H9 (cell line): ENCODE measurements around the gene HP1BP3. TPM values are rescaled to one million over a fixed set of nuclear protein-coding genes. Genes with fewer than 3 reads are reported as not detected.

Experiments
- DNase-seq: peaks from one replicate; pipeline ENCODE4 v3.0.0-alpha.2; 2017
- H2AFZ ChIP-seq: one replicate; pipeline ENCODE4 v1.6.1; 2013; ENCODE audit warnings: mild to moderate bottlenecking, low read length, control low read depth, moderate library complexity
- H2AK5ac ChIP-seq: 2 replicates; pipeline ENCODE4 v1.6.1; 2013; ENCODE audit warnings: low read length, control low read depth, mixed read lengths; ENCODE audit not compliant: insufficient read length
- H2BK120ac ChIP-seq: one replicate; pipeline ENCODE4 v1.6.1; 2013; ENCODE audit warnings: low read depth, mild to moderate bottlenecking, low read length, control low read depth, inconsistent platforms; ENCODE audit not compliant: poor library complexity, severe bottlenecking
- H2BK12ac ChIP-seq: 2 replicates; pipeline ENCODE4 v1.6.1; 2013; ENCODE audit warnings: low read length, control low read depth, mixed read lengths, low read depth; ENCODE audit not compliant: insufficient read length
- H2BK15ac ChIP-seq: 2 replicates; pipeline ENCODE4 v1.6.1; 2013; ENCODE audit warnings: low read depth, low read length, control low read depth
- H2BK20ac ChIP-seq: one replicate; pipeline ENCODE4 v1.6.1; 2013; ENCODE audit warnings: low read depth, mild to moderate bottlenecking, low read length, control low read depth, inconsistent platforms; ENCODE audit not compliant: poor library complexity, severe bottlenecking
- H2BK5ac ChIP-seq: 2 replicates; pipeline ENCODE4 v1.6.1; 2013; ENCODE audit warnings: low read length, control low read depth, mixed read lengths; ENCODE audit not compliant: insufficient read length
- H3K14ac ChIP-seq: 2 replicates; pipeline ENCODE4 v1.6.1; 2013; ENCODE audit warnings: low read length, control low read depth; ENCODE audit not compliant: insufficient read depth
- H3K18ac ChIP-seq: 2 replicates; pipeline ENCODE4 v1.6.1; 2013; ENCODE audit warnings: low read depth, mild to moderate bottlenecking, mixed read lengths, low read length, control low read depth; ENCODE audit not compliant: insufficient read length
- H3K23ac ChIP-seq: 2 replicates; pipeline ENCODE4 v1.6.1; 2013; ENCODE audit warnings: low read length, control low read depth, mixed read lengths, low read depth; ENCODE audit not compliant: insufficient read length
- H3K23me2 ChIP-seq: 2 replicates; pipeline ENCODE4 v1.6.1; 2013; ENCODE audit warnings: low read depth, mild to moderate bottlenecking, mixed read lengths, low read length, control low read depth; ENCODE audit not compliant: insufficient read length, poor library complexity, severe bottlenecking
- H3K27ac ChIP-seq: 2 replicates; pipeline ENCODE4 v1.5.1; 2013; ENCODE audit warnings: low read length, control low read depth, mixed read lengths, low read depth; ENCODE audit not compliant: insufficient read length
- H3K27me3 ChIP-seq: 2 replicates; pipeline ENCODE4 v1.6.1; 2013; ENCODE audit warnings: low read length, control low read depth, inconsistent platforms; ENCODE audit not compliant: insufficient read depth
- H3K4ac ChIP-seq: 2 replicates; pipeline ENCODE4 v1.6.1; 2013; ENCODE audit warnings: low read depth, mild to moderate bottlenecking, control low read depth, inconsistent platforms, low read length, moderate library complexity
- H3K4me1 ChIP-seq: 2 replicates; pipeline ENCODE4 v1.6.1; 2013; ENCODE audit warnings: low read length, control low read depth, inconsistent platforms; ENCODE audit not compliant: insufficient read depth
- H3K4me2 ChIP-seq: 2 replicates; pipeline ENCODE4 v1.6.1; 2013; ENCODE audit warnings: low read length, control low read depth, mixed read lengths; ENCODE audit not compliant: insufficient read length, insufficient read depth
- H3K56ac ChIP-seq: 2 replicates; pipeline ENCODE4 v1.6.1; 2013; ENCODE audit warnings: low read depth, mild to moderate bottlenecking, mixed read lengths, low read length, control low read depth; ENCODE audit not compliant: insufficient read length
- H3K79me1 ChIP-seq: 2 replicates; pipeline ENCODE4 v1.6.1; 2013; ENCODE audit warnings: low read depth, mild to moderate bottlenecking, moderate library complexity, low read length, control low read depth, inconsistent platforms; ENCODE audit not compliant: insufficient read depth, poor library complexity, severe bottlenecking
- H3K79me2 ChIP-seq: 2 replicates; pipeline ENCODE4 v1.6.1; 2013; ENCODE audit warnings: low read length, control low read depth, inconsistent platforms; ENCODE audit not compliant: insufficient read depth
- H3K9ac ChIP-seq: 2 replicates; pipeline ENCODE4 v1.6.1; 2013; ENCODE audit warnings: low read length, control low read depth, mixed read lengths; ENCODE audit not compliant: insufficient read length; ENCODE audit errors: extremely low read depth
- H3K9me3 ChIP-seq: one replicate; pipeline ENCODE4 v1.6.1; 2013; ENCODE audit warnings: low read depth, low read length, inconsistent platforms; ENCODE audit not compliant: control insufficient read depth
- H3T11ph ChIP-seq: one replicate; pipeline ENCODE4 v1.6.1; 2013; ENCODE audit warnings: mild to moderate bottlenecking, low read length, control low read depth, inconsistent platforms
- H4K20me1 ChIP-seq: one replicate; pipeline ENCODE4 v1.6.1; 2013; ENCODE audit not compliant: control insufficient read depth, insufficient read length, insufficient read depth
- H4K5ac ChIP-seq: 2 replicates; pipeline ENCODE4 v1.6.1; 2013; ENCODE audit warnings: low read depth, mild to moderate bottlenecking, mixed read lengths, low read length, control low read depth; ENCODE audit not compliant: insufficient read length
- H4K8ac ChIP-seq: replicated peaks from 2 replicates; pipeline ENCODE4 v1.6.1; 2013; ENCODE audit warnings: low read length, control low read depth, mixed read lengths, low read depth; ENCODE audit not compliant: insufficient read length
- H4K91ac ChIP-seq: 2 replicates; pipeline ENCODE4 v1.6.1; 2013; ENCODE audit warnings: low read depth, mild to moderate bottlenecking, moderate library complexity, mixed read lengths, low read length, control low read depth; ENCODE audit not compliant: insufficient read length
- H3K27ac Mint-ChIP-seq, 3 experiments: 2 replicates in 2 of 3; 3 replicates in 1 of 3; pipeline ENCODE4 v1.8.0; 2020 to 2021; ENCODE audit warnings: mixed read lengths in 3 of 3, mild to moderate bottlenecking in 1 of 3, moderate library complexity in 1 of 3
- H3K27me3 Mint-ChIP-seq: 2 replicates; pipeline ENCODE4 v1.8.0; 2021; ENCODE audit warnings: low read depth, mild to moderate bottlenecking, moderate library complexity, mixed read lengths
- H3K36me3 Mint-ChIP-seq, 3 experiments: 2 replicates in 2 of 3; 3 replicates in 1 of 3; pipeline ENCODE4 v1.8.0; 2020 to 2021; ENCODE audit warnings: low read depth in 3 of 3, mixed read lengths in 3 of 3; ENCODE audit not compliant: insufficient read depth in 1 of 3
- H3K4me1 Mint-ChIP-seq, 2 experiments: 2 replicates each; pipeline ENCODE4 v1.8.0; 2020; ENCODE audit warnings: mixed read lengths in 2 of 2
- H3K4me3 Mint-ChIP-seq, 2 experiments: 2 replicates in 1 of 2; 3 replicates in 1 of 2; pipeline ENCODE4 v1.8.0; 2020 to 2021; ENCODE audit warnings: mild to moderate bottlenecking in 2 of 2, mixed read lengths in 2 of 2, moderate library complexity in 1 of 2
- H3K9me3 Mint-ChIP-seq, 2 experiments: 2 replicates in 1 of 2; 3 replicates in 1 of 2; pipeline ENCODE4 v1.8.0; 2020; ENCODE audit warnings: mild to moderate bottlenecking in 2 of 2, mixed read lengths in 2 of 2, moderate library complexity in 1 of 2
- CTCF ChIP-seq: fragments of 200-600 bp; sonication (generic); conservative IDR thresholded peaks from 3 replicates; pipeline ENCODE4 v1.8.0; 2021; ENCODE audit warnings: antibody characterized with exemption, mild to moderate bottlenecking
- WGBS: extraction: QIAGEN DNeasy Blood & Tissue Kit; methylation state at CpG from one replicate; pipeline ENCODE4 v1.1.7; 2013; ENCODE audit warnings: missing lambda C conversion rate, low lambda C conversion rate, mixed read lengths; ENCODE audit not compliant: insufficient read length; ENCODE audit errors: extremely low coverage; 5-methylcytosine and 5-hydroxymethylcytosine counted together
- total RNA-seq: library from RNA; stranded (reverse); gene quantifications from 2 replicates; pipeline ENCODE4 v1.2.1, GENCODE V29; 2021

The HP1BP3 gene
- total RNA-seq, 1 experiment from 2014 or later = 127 TPM

DNA sequence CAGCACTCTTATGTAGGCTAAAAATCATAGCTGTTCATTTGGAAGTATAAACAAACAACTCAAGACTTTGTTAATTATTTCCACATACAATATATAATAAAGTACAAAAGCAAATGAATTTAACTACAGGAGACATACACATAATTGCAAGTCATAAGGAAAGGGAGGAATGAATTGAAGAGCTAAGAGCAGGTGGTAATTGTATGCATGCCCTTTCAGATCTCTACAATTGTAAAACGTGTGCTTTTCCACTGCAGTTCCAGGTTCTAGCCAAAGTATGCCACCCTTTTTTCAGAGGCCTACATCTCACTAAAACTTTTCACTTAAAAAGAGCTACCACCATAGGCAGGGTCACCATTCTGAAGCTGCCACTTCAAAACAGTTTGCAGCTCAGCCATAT lies 42.8 kb upstream of the HP1BP3 start:
- Histone ChIP-seq H3K4me1 (no peaks in the 10 kb centered on the region), H2BK5ac (no peak overlapping the region), H2BK120ac (no peak overlapping the region), H3K14ac (no peak overlapping the region), H3T11ph (no peak overlapping the region), H3K23ac (no peak overlapping the region), H4K20me1 (no peaks in the 10 kb centered on the region), H2BK15ac (no peak overlapping the region), H2BK20ac (no peak overlapping the region), H4K5ac (no peak overlapping the region), H3K79me1 (no peaks in the 10 kb centered on the region), H3K4me2 (no peak overlapping the region), H3K27ac (no peak overlapping the region), H3K18ac (no peak overlapping the region), H4K8ac (no peak overlapping the region), H3K56ac (no peak overlapping the region), H3K4ac (no peak overlapping the region), H3K27me3 (no peaks in the 10 kb centered on the region), H4K91ac (no peak overlapping the region), H3K79me2 (no peaks in the 10 kb centered on the region), H2AK5ac (no peak overlapping the region), H3K9ac (no peak overlapping the region), H3K9me3 (no peaks in the 10 kb centered on the region), H2AFZ (no peak overlapping the region), H2BK12ac (no peak overlapping the region), H3K23me2 (no peaks in the 10 kb centered on the region)
- no peak for DNase-seq
- peaks cover 17 to 34% (median 24%) of the 10 kb centered on the region in 3 experiments; a peak in 6 of 7 replicates for H3K36me3 Mint-ChIP-seq
- H3K27ac Mint-ChIP-seq = no peak overlapping the region
- no peak for TF ChIP-seq CTCF
- H3K4me1 Mint-ChIP-seq = no peaks in the 10 kb centered on the region
- H3K27me3 Mint-ChIP-seq = no peaks in the 10 kb centered on the region
- H3K4me3 Mint-ChIP-seq = no peak overlapping the region
- WGBS = no CpG with 5 or more reads among the region's 1 CpG
- peaks cover 0 to 2% of the 10 kb centered on the region in 2 experiments; a peak in 4 of 5 replicates for H3K9me3 Mint-ChIP-seq
